Erythroblast (primary cell): ENCODE data around the gene ARPIN.
"Not testable (repeated sequence)": the region's sequence is repeated elsewhere in the genome, so short reads cannot be mapped to it uniquely, and the experiment has no call there.

Experiments used
- DNase-seq, 2 experiments: peaks; one replicate each; lab custom pipeline; 2025; lab: John Stamatoyannopoulos, UW
- GATA1 ChIP-seq: IDR thresholded peaks from 2 replicates; pipeline ENCODE4 v1.6.1; 2011; ENCODE audit warnings: low read depth, mild to moderate bottlenecking, control low read depth, low read length, moderate library complexity
- POLR2A ChIP-seq: IDR thresholded peaks from 2 replicates; pipeline ENCODE4 v1.6.1; 2011; ENCODE audit warnings: mild to moderate bottlenecking, low read length

The ARPIN gene

DNA sequence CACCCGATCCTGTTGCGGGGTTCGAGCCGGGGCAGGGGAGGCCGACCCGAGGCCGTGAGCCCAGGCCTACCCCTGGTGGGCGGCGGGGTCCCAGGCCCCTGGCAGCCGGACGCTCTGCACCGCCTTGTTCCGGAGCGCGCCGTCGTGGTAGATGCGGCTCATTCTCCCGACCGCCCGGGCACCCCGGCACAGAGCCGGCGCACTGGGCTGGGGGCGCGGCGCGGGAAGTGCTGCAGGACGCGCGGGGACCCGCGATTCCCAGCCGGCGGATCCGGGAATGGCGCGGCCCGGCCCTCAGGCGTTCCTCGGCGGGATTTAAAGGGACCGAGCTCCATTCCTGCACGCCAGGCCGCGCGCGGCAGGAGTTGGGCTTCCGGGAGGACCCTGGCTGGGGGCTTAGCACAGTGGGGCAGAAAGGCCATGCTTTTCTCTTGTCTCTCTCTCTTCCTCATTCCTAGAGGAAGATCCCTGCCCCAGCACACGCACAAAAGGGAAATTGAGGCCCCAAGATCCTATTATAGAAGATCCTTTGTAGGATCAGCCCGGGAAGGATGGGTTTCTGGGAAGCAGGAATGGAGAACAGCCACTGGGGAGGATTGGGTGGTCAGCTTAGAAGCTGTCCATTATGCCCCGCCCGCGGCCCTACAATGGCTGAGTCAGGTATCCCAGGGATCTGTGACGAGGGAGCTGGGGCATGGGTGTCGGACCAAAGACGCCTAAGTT is at the start of gene ARPIN:
TSS of gene ARPIN (minus strand) at position 279 of the 723 bp plus-strand sequence. CDS start at position 162, 117 bp downstream.
- TF ChIP-seq GATA1: no peak
- no peak for TF ChIP-seq POLR2A
- no peak for DNase-seq

DNA sequence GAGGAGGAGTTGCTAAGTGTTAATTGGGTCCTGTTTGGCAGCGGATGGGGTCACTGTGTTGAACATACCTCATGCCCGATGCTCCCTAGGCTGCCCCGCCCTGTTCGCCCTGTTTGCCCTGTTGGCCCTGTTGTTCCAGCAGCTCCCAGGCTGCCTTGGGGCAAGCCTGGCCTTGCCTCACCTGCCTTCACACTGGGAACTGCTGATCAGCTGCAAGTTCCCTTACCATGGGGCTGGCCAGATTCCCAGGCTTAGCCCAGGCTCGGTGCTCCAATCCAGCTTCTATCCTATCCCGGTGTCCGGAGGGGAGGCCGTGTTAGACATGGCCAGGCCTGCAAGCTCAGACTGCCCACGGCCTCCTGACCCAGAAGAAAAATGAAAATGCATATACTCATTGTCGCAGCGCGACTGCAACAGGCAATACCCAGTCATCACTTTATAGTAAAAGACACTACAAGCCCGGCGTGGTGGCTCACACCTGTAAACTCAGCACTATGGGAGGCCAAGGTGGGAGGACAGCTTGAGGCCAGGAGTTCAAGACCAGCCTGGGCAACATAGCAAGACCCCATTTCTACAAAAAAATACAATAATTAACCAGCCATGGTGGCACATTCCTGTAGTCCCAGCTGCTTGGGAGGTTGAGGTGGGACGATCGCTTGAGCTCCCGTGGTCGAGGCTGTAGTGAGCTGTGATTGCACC is 45.5 kb upstream of the ARPIN start:
- TF ChIP-seq GATA1: no peak
- TF ChIP-seq POLR2A: no peak
- DNase-seq: no peak

DNA sequence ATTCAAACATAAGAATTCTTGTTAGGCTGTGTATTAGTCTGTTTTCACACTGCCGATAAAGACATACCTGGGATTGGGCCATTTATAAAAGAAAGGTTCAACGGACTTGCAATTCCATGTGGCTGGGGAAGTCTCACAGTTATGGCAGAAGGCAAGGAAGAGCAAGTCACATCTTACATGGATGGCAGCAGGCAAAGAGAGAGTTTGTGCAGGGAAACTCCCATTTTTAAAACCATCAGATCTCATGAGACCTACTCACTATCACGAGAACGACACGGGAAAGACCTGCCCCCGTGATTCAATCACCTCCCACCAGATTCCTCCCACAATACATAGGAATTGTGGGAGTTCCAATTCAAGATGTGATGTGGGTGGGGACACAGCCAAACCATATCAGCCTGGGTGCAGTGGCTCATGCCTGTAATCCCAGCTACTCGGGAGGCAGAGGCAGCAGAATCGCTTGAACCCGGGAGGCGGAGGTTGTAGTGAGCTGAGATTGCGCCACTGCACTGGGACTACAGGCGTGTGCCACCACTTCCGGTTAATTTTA is 42.8 kb upstream of the ARPIN start:
- DNase-seq: not testable (repeated sequence)

DNA sequence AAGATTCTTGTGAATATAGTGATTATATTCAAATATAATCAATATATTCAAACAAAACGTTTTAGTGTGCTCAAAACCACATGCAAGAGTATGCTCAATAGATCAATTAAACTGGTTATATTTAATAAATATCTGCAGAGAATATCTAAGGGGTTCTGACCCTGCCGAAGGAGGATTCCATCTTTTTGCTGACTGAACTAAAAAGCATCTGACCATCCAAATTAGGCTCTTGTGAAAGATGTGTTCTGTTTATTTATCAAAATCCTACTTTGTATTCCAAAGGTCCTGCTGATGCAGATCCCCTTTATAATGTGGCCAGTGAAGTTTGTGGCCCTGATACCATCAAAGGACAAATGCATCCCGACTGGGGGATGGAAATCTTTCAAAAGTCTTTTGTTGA is 41.8 kb upstream of the ARPIN start:
- TF ChIP-seq GATA1 (no peak), POLR2A (no peak)

DNA sequence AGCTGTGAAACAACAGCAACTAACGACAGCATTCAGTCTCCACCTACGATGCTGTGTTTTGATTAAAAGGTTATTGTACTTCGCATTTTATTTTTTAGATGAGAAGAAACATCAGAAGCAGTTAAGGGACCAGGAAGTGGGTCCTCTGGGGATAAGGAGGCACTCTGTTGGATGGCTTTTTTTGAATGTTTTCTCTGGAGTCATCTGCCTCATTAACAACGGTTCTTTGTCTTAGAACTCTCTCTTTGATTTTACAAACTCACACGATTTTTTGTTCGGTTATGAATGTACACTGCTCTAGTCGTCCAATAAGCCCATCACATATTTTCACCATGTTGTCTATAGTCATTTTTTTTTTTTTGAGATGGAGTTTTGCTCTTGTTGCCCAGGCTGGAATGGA is 36.0 kb upstream of the ARPIN start:
- no peak for TF ChIP-seq POLR2A
- TF ChIP-seq GATA1: no peak
- DNase-seq: no peak

More for the DNA sequence above, 41.8 kb upstream of the ARPIN start:
- DNase-seq: no peak

DNA sequence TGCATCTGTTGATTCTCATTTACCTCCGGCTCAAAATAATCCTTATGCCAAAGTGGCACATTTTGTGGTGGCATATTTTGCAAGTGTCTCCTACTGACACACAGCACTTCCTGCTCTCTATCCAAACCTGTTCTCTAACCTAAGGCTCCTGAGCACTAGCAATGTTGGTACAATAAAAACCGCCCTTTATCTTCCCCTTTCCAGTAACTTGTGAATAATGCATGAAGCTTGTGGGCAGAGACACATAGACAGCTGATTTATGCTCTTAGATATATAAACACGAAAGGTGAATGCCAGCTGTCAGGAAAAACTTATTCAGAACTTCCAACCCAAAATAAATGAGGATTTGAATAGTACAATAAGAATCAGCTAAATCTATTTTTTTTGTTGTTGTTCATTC is 34.6 kb upstream of the ARPIN start:
- TF ChIP-seq GATA1: no peak
- no peak for TF ChIP-seq POLR2A
- no peak for DNase-seq

DNA sequence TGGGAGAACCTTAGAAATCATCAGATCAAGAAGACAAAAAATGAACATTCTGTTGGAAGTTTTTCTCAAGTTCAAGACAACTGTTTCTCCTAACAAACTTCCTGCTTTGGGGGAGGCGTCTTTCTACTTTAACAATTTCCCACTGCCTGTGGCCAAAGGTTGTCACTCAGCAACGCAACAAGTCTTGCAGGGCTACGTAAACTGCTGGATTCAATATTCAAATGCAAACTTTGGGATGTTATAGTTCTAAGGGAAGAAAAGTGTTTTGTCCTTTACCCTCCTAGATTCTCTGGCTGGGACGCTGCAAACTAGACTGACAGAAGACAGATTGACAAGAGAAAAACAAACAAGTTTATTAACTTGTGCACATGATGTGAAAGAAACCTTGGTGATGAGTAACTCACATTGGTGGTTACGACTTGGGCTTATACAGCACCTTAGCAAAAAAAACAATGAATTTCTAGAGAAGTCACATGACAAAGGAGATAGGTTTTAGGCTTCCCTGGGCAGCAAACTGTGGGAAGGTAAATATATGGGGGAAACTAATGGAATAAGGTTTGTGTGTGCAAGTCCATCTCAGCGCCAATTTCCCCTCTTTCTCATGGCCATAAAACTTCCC is 34.0 kb upstream of the ARPIN start:
- no peak for TF ChIP-seq POLR2A
- TF ChIP-seq GATA1: no peak

DNA sequence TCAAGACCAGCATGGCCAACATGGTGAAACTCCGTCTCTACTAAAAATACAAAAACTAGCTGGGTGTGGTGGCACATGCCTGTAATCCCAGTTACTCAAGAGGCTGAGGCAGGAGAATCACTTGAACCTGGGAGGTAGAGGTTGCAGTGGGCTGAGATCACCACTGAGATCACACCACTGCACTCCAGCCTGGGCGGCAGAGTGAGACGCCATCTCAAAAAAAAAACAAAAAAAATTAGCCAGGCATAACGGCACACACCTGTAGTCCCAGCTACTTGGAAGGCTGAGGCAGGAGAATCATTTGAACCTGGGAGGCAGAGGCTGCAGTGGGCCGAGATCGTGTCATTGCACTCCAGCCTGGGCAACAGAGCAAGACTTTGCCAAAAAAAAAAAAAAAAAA is 31.0 kb upstream of the ARPIN start:
- DNase-seq: not testable (repeated sequence)

More for the DNA sequence above, 34.0 kb upstream of the ARPIN start:
- DNase-seq: no peak

DNA sequence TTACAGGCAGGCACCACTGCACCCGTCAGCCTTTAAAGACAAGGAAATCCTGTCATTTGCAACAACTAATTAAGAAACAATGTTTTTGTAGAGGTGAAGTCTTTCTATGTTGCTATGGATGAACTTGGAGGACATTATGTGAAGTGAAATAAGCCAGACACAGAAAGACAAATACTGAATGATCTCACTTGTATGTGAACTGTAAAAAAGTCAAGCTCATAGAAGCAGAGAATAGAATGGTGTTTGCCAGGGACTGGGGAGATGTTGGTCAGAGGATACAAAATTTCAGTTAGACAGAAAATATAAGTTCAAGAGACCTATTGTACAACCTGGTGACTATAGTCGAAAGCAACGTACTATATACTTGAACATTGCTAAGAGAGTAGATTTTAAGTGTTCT is 27.2 kb upstream of the ARPIN start:
- DNase-seq: no peak
- TF ChIP-seq POLR2A (no peak), GATA1 (no peak)

DNA sequence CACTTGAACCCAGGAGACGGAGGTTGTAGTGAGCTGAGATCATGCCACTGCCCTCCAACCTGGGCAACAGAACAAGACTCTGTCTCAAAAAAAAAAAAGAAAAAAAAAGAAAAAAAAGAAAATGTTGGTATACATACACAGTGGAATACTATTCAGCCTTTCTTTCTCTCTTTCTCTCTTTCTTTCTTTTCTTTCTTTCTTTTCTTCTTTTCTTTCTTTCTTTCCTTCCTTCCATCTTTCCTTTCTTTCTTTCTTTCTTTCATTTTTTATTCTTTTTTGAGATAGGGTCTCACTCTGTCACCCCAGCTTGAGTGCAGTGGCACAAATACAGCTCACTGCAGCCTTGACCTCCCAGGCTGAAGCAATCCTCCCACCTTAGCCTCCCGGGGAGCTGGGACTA is 26.6 kb upstream of the ARPIN start:
- not testable (repeated sequence) for DNase-seq

DNA sequence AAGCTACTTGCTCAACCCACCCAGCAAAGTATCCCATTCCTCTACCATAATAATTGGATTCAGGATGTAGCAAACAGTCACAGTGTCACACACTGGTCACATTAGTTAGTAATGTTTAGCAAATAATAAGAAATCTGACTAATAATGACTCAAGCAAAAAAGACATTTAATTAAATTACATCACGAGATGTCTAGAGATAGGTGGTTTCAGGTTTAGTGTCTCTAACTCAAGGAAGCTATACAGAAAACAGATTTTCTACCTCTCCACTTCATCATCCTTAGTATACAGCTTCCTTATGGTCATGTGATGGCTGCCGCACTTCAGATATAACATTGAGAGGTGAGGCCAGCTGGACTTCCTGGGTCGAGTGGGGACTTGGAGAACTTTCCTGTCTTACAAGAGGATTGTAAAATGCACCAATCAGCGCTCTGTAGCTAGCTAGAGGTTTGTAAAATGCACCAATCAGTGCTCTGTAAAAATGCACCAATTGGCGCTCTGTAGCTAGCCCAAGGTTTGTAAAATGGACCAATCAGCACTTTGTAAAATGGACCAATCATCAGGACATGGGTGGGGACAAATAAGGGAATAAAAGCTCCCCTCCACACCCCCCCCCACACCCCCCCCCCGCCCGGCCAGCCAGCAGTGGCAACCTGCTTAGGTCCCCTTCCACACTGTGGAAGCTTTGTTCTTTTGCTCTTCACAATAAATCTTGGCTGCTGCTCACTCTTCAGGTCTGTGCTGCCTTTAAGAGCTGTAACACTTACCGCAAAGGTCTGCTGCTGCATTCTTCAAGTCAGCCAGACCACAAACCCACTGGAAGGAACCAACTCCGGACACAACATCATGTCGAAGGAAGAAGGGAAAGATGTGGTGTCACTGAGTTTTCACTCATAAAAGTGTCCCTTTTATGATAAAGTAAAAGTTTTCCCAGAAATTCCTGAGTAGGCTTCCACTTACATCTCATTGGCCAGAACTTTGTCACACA is 24.9 kb upstream of the ARPIN start:
- TF ChIP-seq POLR2A (no peak), GATA1 (no peak)
- DNase-seq: no peak

DNA sequence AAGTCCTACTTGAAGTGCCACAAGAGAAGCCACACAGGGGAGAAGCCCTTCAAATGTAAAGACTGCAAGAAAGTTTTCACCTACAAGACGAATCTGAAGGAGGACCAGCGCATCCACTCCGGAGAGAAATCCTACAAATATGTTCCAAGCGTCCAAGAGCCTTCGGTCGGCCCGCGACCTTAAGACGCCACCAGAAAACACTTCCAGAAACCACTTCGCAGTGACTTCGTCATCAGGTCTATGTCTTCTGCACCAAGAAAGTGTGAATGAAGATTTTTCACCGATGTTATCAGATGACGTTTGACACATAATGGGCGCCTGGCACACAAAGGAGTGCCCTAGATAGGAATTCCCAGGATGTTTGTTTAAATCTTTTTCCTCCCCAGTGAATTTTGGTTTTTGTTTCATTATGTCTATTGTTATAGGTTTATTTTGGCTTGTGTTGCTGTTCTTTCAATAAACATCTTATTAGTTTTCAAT is 24.1 kb upstream of the ARPIN start:
- no peak for TF ChIP-seq POLR2A
- no peak for TF ChIP-seq GATA1
- DNase-seq: no peak
